ENCODE results near the gene OXTR. TPM values are rescaled to one million over a fixed set of nuclear protein-coding genes. Genes with fewer than 3 reads are reported as not detected.
A peak's percentile ranks its signal among the peaks of the same experiment; 100 is the strongest.

The OXTR gene
- total and polyA plus RNA-seq, 2 experiments from 2014 or later, result 5.5 to 9.3 TPM

- Histone ChIP-seq H4K20me1 (replicated peaks; ENCODE audit: insufficient read depth) (no peaks in the 10 kb centered on the region), H3K4me2 (peak within 1 kb of the TSS; percentile 49), H3K4me3 (no peak within 1 kb of the TSS), H3K9me2 (ENCODE audit: insufficient read depth) (no peaks in the 10 kb centered on the region), H2AFZ (peak within 1 kb of the TSS; percentile 84; the same call in 1 of the 2 replicates), H3K79me2 (replicated peaks; ENCODE audit: insufficient read depth) (no peaks in the 10 kb centered on the region), H3K4me1 (ENCODE audit: insufficient read depth) (peaks cover 8% of the 10 kb centered on the region), H3F3A (replicated peaks; ENCODE audit: low read depth) (no peaks in the 10 kb centered on the region), H3K27me3 (ENCODE audit: insufficient read depth) (no peaks in the 10 kb centered on the region), H3K27ac (ENCODE audit: low read depth) (no peak within 1 kb of the TSS), H3K36me3 (ENCODE audit: insufficient read depth) (no peaks in the 10 kb centered on the region)
- H3K27ac Mint-ChIP-seq, result no peak within 1 kb of the TSS
- ATAC-seq (no peak), DNase-seq (ENCODE audit: low spot score) (no peak)
- H3K9me3 Mint-ChIP-seq, result no peaks in the 10 kb centered on the region
- no peak for TF ChIP-seq EZH2 (IDR thresholded peaks at IDR 0.05; ENCODE audit: low read depth, unreplicated experiment)
- TF ChIP-seq CTCF (conservative IDR thresholded peaks at IDR 0.05; ENCODE audit: low read depth in 2 of 2), result no peak
- no peak for TF ChIP-seq ZNF331 (CRISPR knock-in tag; IDR thresholded peaks at IDR 0.05; ENCODE audit: low read depth)
- TF ChIP-seq POLR2AphosphoS5 (IDR thresholded peaks at IDR 0.05; ENCODE audit: low read depth), result no peak
- no peak for TF ChIP-seq ETS1 (IDR thresholded peaks at IDR 0.05)
- no peak for TF ChIP-seq NANOG (IDR thresholded peaks at IDR 0.05; ENCODE audit: borderline replicate concordance)
- no peak for TF ChIP-seq EZH2phosphoT487 (IDR thresholded peaks at IDR 0.05; ENCODE audit: unreplicated experiment)
- no peak for TF ChIP-seq ZNF114 (CRISPR knock-in tag; IDR thresholded peaks at IDR 0.05)
- no peak within 1 kb of the TSS for H3K4me3 Mint-ChIP-seq
- H3K27me3 Mint-ChIP-seq (ENCODE audit: insufficient read depth, low read depth, poor library complexity), result peaks cover 6% of the 10 kb centered on the region
- H3K4me1 Mint-ChIP-seq, result peaks cover 13% of the 10 kb centered on the region
- no peaks in the 10 kb centered on the region for H3K36me3 Mint-ChIP-seq (ENCODE audit: low read depth)
Observed at GRCh38 chr3:8733332-8734094, 35.9 kb downstream of the OXTR start, which contains the start of gene CAV3. Gene CAV3, plus strand, starts transcription at chr3:8733802. Its CDS starts 75 bp downstream, at chr3:8733877.

- H3K27me3 Mint-ChIP-seq (ENCODE audit: insufficient read depth, low read depth, poor library complexity), result peaks cover 7% of the 10 kb centered on the region
- ATAC-seq, result peak; percentile 79
- H3K27ac Mint-ChIP-seq, result no peak overlapping the region
Observed at GRCh38 chr3:8732413-8732812, 37.0 kb downstream of the OXTR start.

More at GRCh38 chr3:8732413-8732812, 37.0 kb downstream of the OXTR start:
- Histone ChIP-seq H3K4me2 (peak overlapping the region; percentile 49), H3K36me3 (ENCODE audit: insufficient read depth) (no peaks in the 10 kb centered on the region), H3K9me2 (ENCODE audit: insufficient read depth) (no peaks in the 10 kb centered on the region), H3F3A (replicated peaks; ENCODE audit: low read depth) (no peaks in the 10 kb centered on the region), H3K4me1 (ENCODE audit: insufficient read depth) (peaks cover 8% of the 10 kb centered on the region), H3K27ac (ENCODE audit: low read depth) (no peak overlapping the region), H3K79me2 (replicated peaks; ENCODE audit: insufficient read depth) (no peaks in the 10 kb centered on the region), H4K20me1 (replicated peaks; ENCODE audit: insufficient read depth) (no peaks in the 10 kb centered on the region), H3K27me3 (ENCODE audit: insufficient read depth) (no peaks in the 10 kb centered on the region), H3K4me3 (no peak overlapping the region), H2AFZ (peak overlapping the region; percentile 84; the same call in 1 of the 2 replicates)
- no peaks in the 10 kb centered on the region for H3K36me3 Mint-ChIP-seq (ENCODE audit: low read depth)
- H3K9me3 Mint-ChIP-seq, result no peaks in the 10 kb centered on the region
- peak; percentile 57 for DNase-seq (ENCODE audit: low spot score)
- TF ChIP-seq ZNF331 (CRISPR knock-in tag; IDR thresholded peaks at IDR 0.05; ENCODE audit: low read depth) (no peak), JUNB (IDR thresholded peaks at IDR 0.05; ENCODE audit: unreplicated experiment) (no peak), POLR2AphosphoS5 (IDR thresholded peaks at IDR 0.05; ENCODE audit: low read depth) (no peak), EZH2phosphoT487 (IDR thresholded peaks at IDR 0.05; ENCODE audit: unreplicated experiment) (no peak), NANOG (IDR thresholded peaks at IDR 0.05; ENCODE audit: borderline replicate concordance) (no peak), STAT1 (IDR thresholded peaks at IDR 0.05; ENCODE audit: unreplicated experiment) (no peak), ZNF114 (CRISPR knock-in tag; IDR thresholded peaks at IDR 0.05) (no peak), REST (IDR thresholded peaks at IDR 0.05; ENCODE audit: unreplicated experiment) (no peak), CREB1 (CRISPR knock-in tag; IDR thresholded peaks at IDR 0.05; ENCODE audit: low read depth) (no peak), CTCF (conservative IDR thresholded peaks at IDR 0.05; ENCODE audit: low read depth in 2 of 2) (no peak), ETS1 (IDR thresholded peaks at IDR 0.05) (no peak)
- H3K4me3 Mint-ChIP-seq, result no peak overlapping the region
- H3K4me1 Mint-ChIP-seq, result peaks cover 13% of the 10 kb centered on the region
